Adrenal gland (tissue), 5 donors: ENCODE data around the gene FAM53B.

ENCODE experiments used
- CTCF ChIP-seq, 6 experiments: fragments of 450-650 bp in 4 of 6; fragments of 200-600 bp in 2 of 6; sonication (generic) in 1 of 6; IDR thresholded peaks; 1 replicate in 5 of 6; 2 replicates in 1 of 6; pipeline versions ENCODE4 v1.5.1 to v1.8.0; 2016 to 2021; ENCODE audit warnings: antibody characterized with exemption in 6 of 6, mild to moderate bottlenecking in 2 of 6, moderate library complexity in 1 of 6
- POLR2A ChIP-seq, 2 donors: fragments of 450-650 bp; IDR thresholded peaks; one replicate each; pipeline ENCODE4 v1.6.1; 2017; ENCODE audit warnings: antibody characterized with exemption in 2 of 2, mild to moderate bottlenecking in 2 of 2, moderate library complexity in 1 of 2
- donor health status: DM: no; HTN: no; CAD: no.

DNA sequence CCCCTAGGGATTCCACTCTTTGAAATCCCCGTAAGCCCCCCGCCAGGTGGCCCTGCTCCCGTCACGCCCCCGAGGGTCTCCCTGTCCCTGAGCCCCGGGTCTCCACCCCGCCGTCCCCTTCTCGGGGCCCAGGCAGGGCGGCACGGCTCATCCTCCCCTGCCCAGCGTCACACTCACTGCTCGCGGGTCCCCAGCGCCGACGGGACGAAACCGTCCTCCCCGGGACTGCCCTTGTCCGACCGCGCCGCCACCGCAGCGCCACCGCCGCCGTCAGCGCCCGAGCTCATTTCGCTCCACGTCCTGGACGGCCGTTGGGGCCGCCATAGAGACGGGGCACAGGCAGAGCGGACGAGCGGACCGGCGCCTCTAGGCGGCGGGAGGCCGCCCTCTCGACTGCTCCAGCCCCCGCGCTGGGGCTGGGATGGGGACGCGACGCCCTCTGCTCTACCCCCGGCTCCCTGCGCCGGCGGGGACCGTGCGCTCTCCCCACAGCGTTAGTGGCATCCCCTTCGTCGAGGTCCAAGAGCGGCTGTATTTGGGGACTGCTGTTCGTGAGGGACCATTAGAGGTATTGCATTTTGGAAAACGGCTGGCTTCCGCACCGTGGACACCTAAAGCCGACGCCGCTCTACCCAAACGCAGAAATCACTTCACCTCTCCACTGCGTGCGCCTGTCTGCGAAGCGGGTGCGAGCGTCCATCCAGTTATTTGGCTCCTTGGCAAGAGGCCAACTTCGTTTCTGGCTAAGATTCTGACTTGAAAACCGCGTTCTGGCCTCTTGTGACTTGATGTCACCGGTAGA lies 47.6 kb upstream of the FAM53B start, which contains the start of gene EEF1AKMT2:
- peak; percentile 35 to 67 (median 52) for TF ChIP-seq CTCF (IDR thresholded peaks at IDR 0.05)
- TF ChIP-seq POLR2A (IDR thresholded peaks at IDR 0.05): peak; percentile 58 to 80
